ENCODE results near the gene JPH3.

- no peak for TF ChIP-seq CTCF (IDR thresholded peaks at IDR 0.05; ENCODE audit: poor library complexity, severe bottlenecking)
- no peak for TF ChIP-seq MXI1 (conservative IDR thresholded peaks at IDR 0.05; ENCODE audit: poor library complexity, severe bottlenecking)
- no peak for TF ChIP-seq EP300 (conservative IDR thresholded peaks at IDR 0.05; ENCODE audit: poor library complexity, severe bottlenecking)
- TF ChIP-seq POLR2AphosphoS5 (IDR thresholded peaks at IDR 0.05): no peak
- TF ChIP-seq SMC3 (conservative IDR thresholded peaks at IDR 0.05; ENCODE audit: poor library complexity): no peak
- TF ChIP-seq EZH2 (IDR thresholded peaks at IDR 0.05; ENCODE audit: borderline replicate concordance, insufficient read depth, low read length, poor library complexity, severe bottlenecking): no peak
- no peak for TF ChIP-seq TAF1 (IDR thresholded peaks at IDR 0.05; ENCODE audit: low read depth)
- TF ChIP-seq RAD21 (conservative IDR thresholded peaks at IDR 0.05): no peak
- no peak for TF ChIP-seq REST (IDR thresholded peaks at IDR 0.05; ENCODE audit: borderline replicate concordance)
Observed at GRCh38 chr16:87598431-87598830, 3.9 kb upstream of the JPH3 start.
